ENCODE measurements around the gene CXCL10.

Gene CXCL10

DNA sequence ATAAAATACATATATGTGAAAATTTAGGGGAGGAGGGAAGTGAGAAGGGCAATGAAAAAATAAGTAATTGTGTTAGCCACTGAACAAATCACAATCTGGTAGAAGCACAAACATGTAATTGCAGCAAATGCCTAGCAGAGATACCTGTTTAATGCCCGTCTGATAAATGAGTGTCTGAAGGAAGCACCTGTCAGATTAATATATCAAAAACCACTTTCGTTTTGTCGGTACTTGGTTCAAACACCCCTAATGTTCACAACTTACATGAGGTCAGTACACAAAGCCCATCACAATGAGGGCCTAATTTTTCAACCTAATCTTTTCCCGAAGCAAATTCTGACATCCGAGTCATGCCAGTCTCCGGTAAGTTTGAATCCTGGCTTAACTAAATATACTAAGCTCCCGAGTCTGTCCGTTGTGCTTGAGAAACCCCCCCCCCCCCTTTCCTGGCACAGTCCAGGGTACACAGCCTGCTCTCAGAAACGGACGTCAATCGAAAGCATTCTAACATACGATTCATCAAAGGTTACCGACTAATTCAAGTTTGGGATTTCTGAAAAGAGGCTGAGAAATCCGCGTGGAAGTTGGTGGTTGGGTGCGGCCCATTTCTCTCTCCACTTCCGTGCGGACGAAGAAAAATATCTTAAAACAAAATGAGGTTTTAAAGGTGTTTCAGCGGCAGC is 33.3 kb downstream of the CXCL10 start:
- DNase-seq (ENCODE audit: low spot score): peak; percentile 14

DNA sequence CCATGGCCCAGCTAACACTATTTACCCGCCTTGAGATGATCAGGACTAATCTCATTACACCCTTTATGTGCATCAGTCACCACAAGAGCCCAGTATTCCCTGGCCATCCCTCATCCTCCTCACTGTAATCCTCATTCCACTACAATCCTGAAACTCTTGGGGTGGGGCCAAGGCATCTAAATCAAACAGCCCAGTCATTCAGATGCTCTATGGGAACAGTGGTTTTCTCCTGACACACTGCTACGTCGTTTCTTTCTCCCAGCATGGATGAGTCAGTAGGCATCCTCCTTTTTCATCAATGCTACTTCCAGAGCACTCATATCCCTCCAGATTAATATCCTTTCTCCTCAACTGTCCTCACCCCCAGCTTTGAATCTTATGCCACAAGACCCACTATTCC is 38.2 kb downstream of the CXCL10 start:
- DNase-seq (ENCODE audit: low spot score): peak; percentile 54

DNA sequence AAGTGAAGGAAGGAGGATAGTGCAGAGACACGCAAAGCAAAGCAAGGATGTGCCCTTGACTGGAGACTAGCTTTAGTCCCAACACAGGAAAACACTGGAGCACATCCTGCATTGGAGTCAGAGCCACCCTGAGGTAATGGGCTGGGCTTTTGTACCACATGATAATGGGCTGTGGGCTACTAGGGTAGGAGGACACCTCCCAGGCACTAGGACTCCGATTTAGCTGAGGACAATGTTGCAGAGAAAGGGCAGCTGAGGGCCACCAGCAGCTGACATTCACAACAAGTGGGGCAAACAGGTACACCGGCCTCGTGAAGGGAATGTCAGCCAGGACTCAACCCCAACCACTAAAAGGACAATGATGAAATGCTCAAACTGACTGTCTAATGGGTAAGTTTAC is 42.7 kb downstream of the CXCL10 start:
- no peak for DNase-seq (ENCODE audit: low spot score)

DNA sequence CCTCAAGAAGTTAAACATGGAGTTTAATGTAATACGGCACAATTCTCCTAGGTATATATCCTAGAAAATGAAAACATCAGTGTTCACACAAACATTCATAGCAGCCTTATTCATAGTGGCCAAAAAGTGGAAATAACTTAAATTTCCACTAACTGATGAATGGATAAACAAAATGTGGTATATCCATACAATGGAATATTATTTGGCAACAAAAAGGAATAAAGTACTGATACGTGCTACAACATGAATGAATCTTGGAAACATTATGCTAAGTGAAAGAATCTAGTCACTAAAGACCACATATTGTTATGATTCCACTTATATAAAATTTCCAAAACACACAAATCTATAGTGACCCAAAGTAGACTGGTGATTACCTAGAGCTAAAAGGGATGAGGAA is 47.1 kb downstream of the CXCL10 start:
- DNase-seq (ENCODE audit: low spot score): no peak

GRCh38 chr4:75973766-75974165 is 49.5 kb downstream of the CXCL10 start:
- peak; percentile 74 for DNase-seq (ENCODE audit: low spot score)
